Occipital lobe (tissue), 2 donors: ENCODE data around the gene SIK3. TPM values are rescaled to one million over a fixed set of nuclear protein-coding genes. Genes with fewer than 3 reads are reported as not detected.

Experiments
- DNase-seq: peaks from one replicate; lab custom pipeline; 2025; lab: John Stamatoyannopoulos, UW
- total RNA-seq: library from RNA; depleted of rRNA; stranded (reverse); fragments of >200 nt; gene quantifications from one replicate; pipeline ENCODE4 v1.2.3, GENCODE V29; 2014

The SIK3 gene
- total RNA-seq, 1 donor from 2014 or later, result 29.9 TPM

- no peak for DNase-seq
Measured at GRCh38 chr11:116972691-116973090, 125.5 kb downstream of the SIK3 start.

GRCh38 chr11:116970485-116971292 lies 127.5 kb downstream of the SIK3 start:
- no peak for DNase-seq

DNA sequence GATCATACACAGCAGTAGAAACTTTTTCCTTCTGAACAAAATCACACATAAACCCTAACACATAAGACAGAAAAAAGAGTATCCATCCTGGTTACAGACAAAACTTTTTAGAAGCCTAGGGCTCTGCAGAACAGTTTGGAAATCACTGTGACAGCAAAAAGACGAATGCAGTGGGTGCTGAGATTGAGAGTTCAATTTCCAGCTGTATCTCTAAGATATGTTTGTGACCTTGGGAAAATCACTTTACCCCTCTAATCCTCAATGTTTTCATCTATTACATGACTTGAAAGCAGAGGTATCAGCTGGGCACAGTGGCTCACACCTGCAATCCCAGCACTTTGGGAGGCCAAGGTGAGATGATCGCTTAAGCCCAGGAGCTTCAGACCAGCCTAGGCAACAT lies 128.5 kb downstream of the SIK3 start:
- no peak for DNase-seq

DNA sequence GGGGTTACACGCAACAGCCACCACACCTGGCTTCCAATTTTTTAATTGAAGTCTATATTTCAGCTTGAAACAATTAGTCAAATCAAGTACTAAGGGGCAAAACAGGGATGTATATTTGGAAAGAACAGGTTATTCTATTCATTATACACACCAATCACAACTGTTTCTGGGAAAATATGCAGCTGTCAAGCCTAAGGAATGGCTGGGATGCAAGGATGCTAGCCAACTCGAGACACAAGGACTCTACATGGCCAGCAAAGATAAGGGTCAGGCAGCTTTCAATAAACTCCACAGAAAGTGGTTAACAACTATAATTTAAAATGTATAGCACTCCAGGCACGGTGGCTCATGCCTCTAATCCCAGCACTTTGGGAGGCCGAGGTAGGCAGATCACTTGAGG lies 134.0 kb downstream of the SIK3 start:
- DNase-seq, result no peak

DNA sequence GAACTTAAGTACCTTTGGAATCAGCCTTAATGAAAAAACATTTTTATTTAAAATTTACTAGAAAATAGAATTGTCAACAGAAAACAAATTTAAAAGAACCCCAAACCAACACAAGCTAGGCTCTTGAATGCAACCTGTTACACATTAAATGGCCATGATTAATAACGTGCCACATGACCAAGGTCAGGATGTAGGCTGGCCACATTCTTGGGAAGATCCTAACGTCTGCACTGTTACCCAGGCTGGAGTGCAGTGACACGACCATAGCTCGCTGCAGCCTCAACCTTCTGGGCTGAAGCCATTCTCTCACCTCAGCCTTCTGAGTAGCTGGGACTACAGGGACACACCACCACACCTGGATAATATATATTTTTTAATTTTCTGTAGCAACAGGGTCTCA lies 134.4 kb downstream of the SIK3 start:
- no peak for DNase-seq

- DNase-seq, result no peak
Measured at GRCh38 chr11:116962108-116962507, 136.1 kb downstream of the SIK3 start.

DNA sequence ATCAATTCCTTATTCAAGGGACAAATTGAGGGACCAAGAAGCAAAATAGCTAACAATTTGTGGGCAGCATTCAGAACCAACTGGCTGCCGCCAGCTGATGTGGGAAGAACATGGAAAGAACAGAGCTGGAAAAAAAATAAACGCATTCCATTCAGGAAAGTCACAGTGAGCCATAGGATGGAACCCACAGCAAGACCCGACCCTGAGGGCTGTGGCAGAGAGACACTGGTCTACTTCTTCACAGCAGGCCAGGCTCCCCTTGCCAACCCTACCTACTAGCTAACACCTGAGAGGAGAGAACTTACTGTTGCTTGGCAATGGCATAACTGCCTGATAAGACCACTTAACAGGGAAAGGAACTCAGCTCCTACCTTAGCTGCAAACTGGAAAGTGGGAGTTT lies 137.3 kb downstream of the SIK3 start:
- DNase-seq, result no peak

DNA sequence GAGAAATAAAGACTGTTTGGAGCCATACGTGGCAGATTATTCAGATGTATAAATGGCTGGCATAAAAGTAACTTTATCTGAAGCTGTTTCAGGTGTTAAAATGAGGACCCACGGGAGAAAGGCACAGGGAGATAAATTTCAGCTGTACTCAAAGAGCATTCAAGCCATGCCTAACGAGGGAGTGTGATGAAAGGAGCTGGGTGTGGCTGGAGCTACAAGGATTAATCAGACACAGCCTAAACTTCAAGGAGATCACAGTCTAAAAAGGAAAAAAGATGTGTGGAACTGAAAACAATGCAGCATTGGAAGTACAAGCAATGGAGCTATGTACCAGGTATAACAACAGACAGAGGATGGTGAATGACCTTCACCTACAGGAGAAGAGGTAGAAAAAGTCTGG lies 140.0 kb downstream of the SIK3 start:
- DNase-seq, result no peak

GRCh38 chr11:116955949-116956348 lies 142.3 kb downstream of the SIK3 start:
- no peak for DNase-seq

DNA sequence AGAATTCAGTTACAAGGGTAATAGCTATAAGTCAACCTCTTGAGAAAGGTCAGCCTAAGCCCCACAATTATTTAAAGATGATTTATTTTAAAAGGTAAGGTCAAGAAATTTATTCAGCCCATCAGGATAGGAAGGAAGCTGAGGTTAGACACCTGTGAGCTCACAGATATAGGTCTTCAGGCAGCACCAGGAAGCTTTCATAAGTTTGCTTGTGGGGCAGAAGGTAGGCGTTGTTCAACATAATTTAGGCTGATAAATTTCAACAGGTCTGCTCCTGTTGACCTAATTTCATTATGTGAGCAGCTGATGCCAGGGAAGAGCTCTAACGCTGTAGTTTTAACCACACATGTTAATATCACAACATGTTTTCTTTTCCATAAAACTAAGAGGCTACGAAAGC lies 142.7 kb downstream of the SIK3 start:
- DNase-seq, result no peak

DNA sequence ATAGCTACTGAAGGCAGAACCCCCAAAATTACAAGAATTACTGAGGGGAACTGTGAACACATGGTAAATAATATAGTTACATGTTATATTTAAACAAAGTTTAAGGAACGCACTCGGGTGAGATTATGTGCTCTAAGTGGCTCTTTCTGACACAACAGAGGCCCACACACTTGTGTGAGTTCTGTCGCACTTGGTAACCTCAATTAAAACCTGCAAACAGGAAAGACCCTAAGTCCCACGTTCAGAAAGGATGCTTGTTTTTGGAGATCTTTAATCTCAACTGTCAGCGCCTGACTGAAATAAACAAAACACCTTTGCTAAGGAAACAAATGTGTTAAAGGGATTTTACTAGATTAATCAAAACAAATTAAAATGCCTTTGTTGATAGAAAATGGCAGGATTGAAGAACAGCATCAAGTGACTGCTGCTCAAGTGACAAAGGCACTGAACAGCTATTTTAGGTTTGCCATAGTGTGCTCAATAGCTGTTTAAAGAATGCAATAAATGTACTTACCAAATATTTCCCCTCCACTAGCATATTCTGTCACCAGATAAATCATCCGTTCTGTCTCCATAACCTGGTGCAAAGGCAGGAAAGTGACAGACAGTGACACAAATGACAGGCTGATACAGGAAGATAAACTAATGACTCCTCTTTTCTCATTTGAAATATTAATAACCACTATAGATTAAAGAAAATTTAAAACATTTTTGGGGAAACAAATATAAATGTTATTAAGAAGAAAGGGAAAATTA lies 144.5 kb downstream of the SIK3 start:
- DNase-seq, result no peak

GRCh38 chr11:116951762-116952161 lies 146.5 kb downstream of the SIK3 start:
- DNase-seq, result no peak

GRCh38 chr11:116950210-116950609 lies 148.0 kb downstream of the SIK3 start:
- no peak for DNase-seq

- DNase-seq, result no peak
Measured at GRCh38 chr11:116948391-116948790, 149.8 kb downstream of the SIK3 start.

DNA sequence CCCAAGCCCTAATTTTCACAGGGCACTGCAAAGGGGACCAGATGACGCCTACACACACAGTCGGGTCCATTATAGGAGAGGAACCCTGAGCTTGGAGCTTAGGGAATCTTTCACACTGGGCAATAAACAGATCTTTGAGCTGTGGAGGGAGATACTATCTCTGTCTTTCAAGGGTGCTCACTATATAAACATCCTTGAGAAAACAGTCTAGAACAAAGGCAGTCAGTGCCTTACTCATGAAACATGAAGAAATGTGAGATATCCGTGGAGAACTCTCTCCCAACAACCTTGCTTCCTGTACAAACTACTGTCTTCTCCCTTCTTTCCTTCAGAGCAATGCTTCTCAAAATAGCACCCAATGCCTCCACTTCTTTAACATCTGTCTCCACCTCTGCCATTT lies 151.8 kb downstream of the SIK3 start:
- no peak for DNase-seq

GRCh38 chr11:116939499-116939898 lies 158.7 kb downstream of the SIK3 start:
- no peak for DNase-seq

GRCh38 chr11:116938471-116939070 lies 159.7 kb downstream of the SIK3 start:
- DNase-seq, result no peak

DNA sequence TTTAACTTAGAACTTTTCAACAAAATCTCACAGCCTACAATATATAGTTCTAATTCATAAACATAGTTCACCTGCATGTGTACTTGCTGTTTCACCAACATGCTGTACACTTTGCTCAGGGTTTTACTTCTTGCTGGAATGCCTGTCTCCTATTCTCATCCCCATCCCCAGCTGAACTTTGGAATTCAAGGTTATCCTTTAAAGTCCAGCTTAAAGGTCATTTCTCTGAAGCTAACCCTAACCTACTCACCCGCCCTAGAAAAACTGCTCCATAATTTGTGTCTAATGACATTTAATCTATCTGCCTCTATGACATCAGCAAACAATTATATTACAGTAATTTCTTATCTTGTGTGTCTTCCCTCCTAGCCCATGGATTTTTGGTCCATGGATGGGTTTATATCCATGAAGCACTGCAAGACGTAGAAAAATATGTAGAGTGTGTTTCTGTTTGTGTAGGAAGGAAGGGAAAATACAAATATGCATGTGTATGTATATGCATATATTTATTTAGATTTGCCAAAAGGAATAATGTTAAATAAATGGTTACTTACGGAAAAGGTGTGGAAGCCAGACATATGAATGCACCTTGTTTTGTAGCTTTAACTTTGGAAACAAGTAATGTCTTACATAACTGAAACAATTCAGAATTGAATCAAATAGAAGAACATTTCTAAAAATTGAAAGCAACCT lies 161.3 kb downstream of the SIK3 start:
- no peak for DNase-seq

GRCh38 chr11:116935514-116935913 lies 162.7 kb downstream of the SIK3 start:
- no peak for DNase-seq

DNA sequence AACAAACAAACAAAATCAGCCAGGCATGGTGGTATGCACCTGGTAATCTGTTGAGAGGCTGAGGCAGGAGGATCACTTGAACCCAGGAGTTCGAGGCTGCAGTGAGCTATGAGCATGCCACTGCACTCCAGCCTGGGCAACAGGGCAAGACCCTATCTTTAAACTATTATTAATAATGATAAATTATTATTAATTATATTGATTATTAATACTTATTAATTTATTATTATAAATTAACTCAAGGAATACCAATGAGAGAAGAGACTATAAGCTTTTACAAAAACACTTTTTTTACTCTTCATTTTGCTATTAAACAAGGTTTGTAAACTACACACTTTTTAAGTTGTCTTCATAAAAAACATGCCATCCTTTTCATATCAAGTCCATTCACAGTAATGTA lies 163.1 kb downstream of the SIK3 start:
- no peak for DNase-seq

GRCh38 chr11:116933961-116934360 lies 164.3 kb downstream of the SIK3 start:
- no peak for DNase-seq

DNA sequence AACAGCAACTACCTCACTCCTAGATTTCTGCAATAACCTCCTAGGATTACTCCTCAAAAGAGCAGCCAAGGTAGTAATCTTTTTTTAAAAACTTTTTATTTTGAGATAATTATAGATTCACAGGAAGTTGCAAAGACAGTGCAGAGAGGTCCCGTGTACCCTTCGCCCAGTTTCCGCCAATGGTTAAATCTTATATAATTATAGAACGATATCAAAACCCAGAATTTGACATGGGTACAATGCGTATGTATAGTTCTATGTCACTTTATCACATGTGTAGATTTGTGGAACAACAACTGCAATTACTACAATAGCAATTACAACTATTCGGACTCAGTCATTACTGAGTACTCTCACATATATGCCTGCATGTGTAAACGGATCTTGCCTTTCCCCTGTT lies 166.0 kb downstream of the SIK3 start:
- no peak for DNase-seq
